Right cardiac atrium (tissue), 5 donors: ENCODE results near the gene PPP1R12B. TPM values are rescaled to one million over a fixed set of nuclear protein-coding genes. Genes with fewer than 3 reads are reported as not detected.
"Not testable (repeated sequence)": the region's sequence is repeated elsewhere in the genome, so short reads cannot be mapped to it uniquely, and the experiment has no call there.

Experiments used
- ATAC-seq, 2 donors: fragments of 200-7000 bp; cut with Tn5 transposase; one replicate each; pipeline versions ENCODE4 v1.8.0 to v1.9.1; 2020; ENCODE audit warnings: moderate library complexity in 2 of 2, mild to moderate bottlenecking in 1 of 2
- DNase-seq, 3 donors: peaks; one replicate each; pipeline ENCODE4 v3.0.0-alpha.2; 2020
- H3K27ac ChIP-seq: one replicate; pipeline ENCODE4 v1.5.1; 2013; ENCODE audit warnings: mild to moderate bottlenecking, low read length, control low read depth, moderate library complexity
- H3K27me3 ChIP-seq: one replicate; pipeline ENCODE4 v1.6.1; 2013; ENCODE audit not compliant: control insufficient read depth, insufficient read depth
- H3K4me1 ChIP-seq: one replicate; pipeline ENCODE4 v1.6.1; 2013; ENCODE audit warnings: low read length; ENCODE audit not compliant: control insufficient read depth, insufficient read depth
- H3K4me3 ChIP-seq: one replicate; pipeline ENCODE4 v1.5.1; 2013; ENCODE audit warnings: low read length, control low read depth
- H3K9me3 ChIP-seq: one replicate; pipeline ENCODE4 v1.6.1; 2013; ENCODE audit warnings: low read length; ENCODE audit not compliant: control insufficient read depth
- WGBS: extraction: QIAGEN DNeasy Blood & Tissue Kit; methylation state at CpG from one replicate; pipeline ENCODE4 v1.1.7; 2013; 5-methylcytosine and 5-hydroxymethylcytosine counted together
- intact Hi-C, 4 donors: fragments of 100-400 bp; cut with DNase I; formaldehyde crosslinking; loops; one replicate each; pipeline versions ENCODE4 v1.11.0 to v1.14.0; 2022 to 2023
- polyA plus RNA-seq: library from polyadenylated mRNA; stranded (reverse); fragments of 200-250 nt; gene quantifications from one replicate; pipeline ENCODE4 v1.2.3, GENCODE V29; 2013
- total RNA-seq, 4 donors: library from RNA; stranded (reverse); fragmentation: NEBNext Ultra II Directional; extraction: Animal tissue kit (Norgen Biotek cat#: 25700); gene quantifications; one replicate each; pipeline ENCODE4 v1.2.1, GENCODE V29; 2021
- donor health status: healthy with polysubstance abuse.
- donor health status: DM: no; HTN: yes; CAD: no.
- donor health status: DM: no; HTN: no; CAD: no.
- donor health status: DM: no; HTN: yes; CAD: no; lungs with severe emphysema.
- donor health status: DM: yes; HTN: yes; CAD: no.

PPP1R12B gene
- total and polyA plus RNA-seq, 5 donors = 182 to 741 (median 592) TPM

GRCh38 chr1:202349206-202349928, 868 bp downstream of the PPP1R12B start:
- Histone ChIP-seq H3K9me3 (no peaks in the 10 kb centered on the region), H3K4me3 (peak overlapping the region; percentile 75), H3K27me3 (no peaks in the 10 kb centered on the region), H3K27ac (peak overlapping the region; percentile 93), H3K4me1 (no peaks in the 10 kb centered on the region)
- intact Hi-C loops = loop anchor here in 3 of 4 donors (10.0 kb wide), 2 partner anchors 245 to 365 kb away; partner anchors contain the start of gene SYT2 (in 2 of the 3)
- 5% methylated on average over 12 of the region's 12 CpGs for WGBS
- ATAC-seq (peak; percentile 42 to 68), DNase-seq (peak in 2 of 3 donors; percentile 66)

- Histone ChIP-seq H3K9me3 (no peaks in the 10 kb centered on the region), H3K4me3 (no peak overlapping the region), H3K27me3 (no peaks in the 10 kb centered on the region), H3K4me1 (no peaks in the 10 kb centered on the region), H3K27ac (peak overlapping the region; percentile 39)
- DNase-seq (no peak), ATAC-seq (no peak)
- intact Hi-C loops = loop anchor here in 2 of 4 donors (10.0 kb wide), 2 partner anchors 53 to 103 kb away; no protein-coding TSS in a partner anchor
- WGBS = 30% methylated on average over 2 of the region's 2 CpGs
These were observed 3.2 kb downstream of the PPP1R12B start for GRCh38 chr1:202351725-202352124.

GRCh38 chr1:202352583-202353197, 4.2 kb downstream of the PPP1R12B start:
- not testable (repeated sequence) for DNase-seq, H3K4me1 ChIP-seq, H3K9me3 ChIP-seq, ATAC-seq, H3K4me3 ChIP-seq, H3K27me3 ChIP-seq
- H3K27ac ChIP-seq = peak overlapping the region; percentile 25
- intact Hi-C loops = loop anchor here in 2 of 4 donors (10.0 kb wide), 2 partner anchors 52 to 102 kb away; no protein-coding TSS in a partner anchor
- WGBS = 85% methylated on average over 11 of the region's 11 CpGs

GRCh38 chr1:202355944-202356553, 7.5 kb downstream of the PPP1R12B start:
- no peaks in the 10 kb centered on the region for H3K27me3 ChIP-seq
- no peak for DNase-seq
- no peak for ATAC-seq
- no peak overlapping the region for H3K4me3 ChIP-seq
- intact Hi-C loops = loop anchor here in 2 of 4 donors (10.0 kb wide), 2 partner anchors 49 to 99 kb away; no protein-coding TSS in a partner anchor
- H3K9me3 ChIP-seq = no peaks in the 10 kb centered on the region
- H3K27ac ChIP-seq = no peak overlapping the region
- peaks cover 3% of the 10 kb centered on the region for H3K4me1 ChIP-seq

- no peaks in the 10 kb centered on the region for H3K27me3 ChIP-seq
- intact Hi-C loops = loop anchor here in 2 of 4 donors (10.0 kb wide), 2 partner anchors 47 to 97 kb away; no protein-coding TSS in a partner anchor
- ATAC-seq (no peak), DNase-seq (no peak)
- peaks cover 3% of the 10 kb centered on the region for H3K4me1 ChIP-seq
- no peaks in the 10 kb centered on the region for H3K9me3 ChIP-seq
- H3K27ac ChIP-seq = no peak overlapping the region
- H3K4me3 ChIP-seq = no peak overlapping the region
These were observed 9.0 kb downstream of the PPP1R12B start for GRCh38 chr1:202357506-202357905.

- WGBS = 92% methylated on average over 2 of the region's 2 CpGs
These were observed 12.7 kb downstream of the PPP1R12B start for GRCh38 chr1:202361224-202361623.

GRCh38 chr1:202361701-202362100, 13.2 kb downstream of the PPP1R12B start:
- ATAC-seq = no peak
- no peaks in the 10 kb centered on the region for H3K27me3 ChIP-seq
- no peaks in the 10 kb centered on the region for H3K9me3 ChIP-seq
- no peak for DNase-seq
- intact Hi-C loops = no loop called here
- no peak overlapping the region for H3K4me3 ChIP-seq
- peaks cover 3% of the 10 kb centered on the region for H3K4me1 ChIP-seq
- H3K27ac ChIP-seq = no peak overlapping the region
- 86% methylated on average over 3 of the region's 3 CpGs for WGBS

More at GRCh38 chr1:202361224-202361623, 12.7 kb downstream of the PPP1R12B start:
- DNase-seq (no peak), ATAC-seq (no peak)
- Histone ChIP-seq H3K4me1 (peaks cover 3% of the 10 kb centered on the region), H3K27ac (no peak overlapping the region), H3K9me3 (no peaks in the 10 kb centered on the region), H3K27me3 (no peaks in the 10 kb centered on the region), H3K4me3 (no peak overlapping the region)
- intact Hi-C loops = no loop called here

- no peak for DNase-seq
- no peaks in the 10 kb centered on the region for H3K9me3 ChIP-seq
- H3K27me3 ChIP-seq = no peaks in the 10 kb centered on the region
- no peak overlapping the region for H3K4me3 ChIP-seq
- H3K27ac ChIP-seq = no peak overlapping the region
- intact Hi-C loops = no loop called here
- H3K4me1 ChIP-seq = peaks cover 1% of the 10 kb centered on the region
- ATAC-seq = no peak
- 80% methylated on average over 2 of the region's 2 CpGs for WGBS
These were observed 13.7 kb downstream of the PPP1R12B start for GRCh38 chr1:202362212-202362611.

- no peaks in the 10 kb centered on the region for H3K27me3 ChIP-seq
- no peaks in the 10 kb centered on the region for H3K9me3 ChIP-seq
- intact Hi-C loops = no loop called here
- H3K27ac ChIP-seq = no peak overlapping the region
- ATAC-seq (peak; percentile 44 to 61), DNase-seq (no peak)
- no peaks in the 10 kb centered on the region for H3K4me1 ChIP-seq
- no peak overlapping the region for H3K4me3 ChIP-seq
- 67% methylated on average over 4 of the region's 4 CpGs for WGBS
These were observed 16.8 kb downstream of the PPP1R12B start for GRCh38 chr1:202365092-202365815.

GRCh38 chr1:202367271-202367670, 18.8 kb downstream of the PPP1R12B start:
- no peak for DNase-seq
- ATAC-seq = no peak
- no peak overlapping the region for H3K27ac ChIP-seq
- WGBS = 77% methylated on average over 1 of the region's 1 CpG
- intact Hi-C loops = no loop called here
- no peaks in the 10 kb centered on the region for H3K4me1 ChIP-seq
- H3K9me3 ChIP-seq = no peaks in the 10 kb centered on the region
- H3K4me3 ChIP-seq = no peak overlapping the region
- H3K27me3 ChIP-seq = no peaks in the 10 kb centered on the region
